H1 (cell line): Measurements from ENCODE around the gene SLX9. TPM values are rescaled to one million over a fixed set of nuclear protein-coding genes. Genes with fewer than 3 reads are reported as not detected.
A peak's percentile ranks its signal among the peaks of the same experiment; 100 is the strongest.

Source experiments
- CTCF ChIA-PET: fragments of 300-600 bp; sonication (Branson Sonifier 250); formaldehyde crosslinking; loops from one replicate; lab custom pipeline; 2021; ENCODE audit not compliant: partially characterized antibody; lab: Charles Lee
- POLR2A ChIA-PET: fragments of 300-600 bp; sonication (Branson Sonifier 250); formaldehyde crosslinking; loops from one replicate; lab custom pipeline; 2021; ENCODE audit warnings: inconsistent platforms; ENCODE audit not compliant: partially characterized antibody; lab: Charles Lee
- DNase-seq, 2 experiments: peaks; one replicate each; pipeline versions ENCODE4 v3.0.0 to v3.0.0-alpha.2; 2010 to 2022; ENCODE audit warnings: low spot score in 2 of 2, low read depth in 1 of 2, mixed read lengths in 1 of 2
- FAIRE-seq: peaks from 2 replicates; lab custom pipeline; 2011; peaks lifted over from hg19 to GRCh38; lab: Jason Lieb, UNC
- H2AFZ ChIP-seq: 2 replicates; pipeline ENCODE4 v1.8.1; 2012; ENCODE audit warnings: low read length, inconsistent platforms
- H2AK5ac ChIP-seq: 2 replicates; pipeline ENCODE4 v1.6.1; 2013; ENCODE audit warnings: low read depth, low read length
- H2BK120ac ChIP-seq: replicated peaks from 2 replicates; pipeline ENCODE3; 2013; ENCODE audit warnings: low read depth, low read length, inconsistent platforms
- H2BK12ac ChIP-seq: 2 replicates; pipeline ENCODE4 v1.6.1; 2013; ENCODE audit warnings: low read depth, low read length
- H2BK15ac ChIP-seq: 2 replicates; pipeline ENCODE4 v1.6.1; 2013; ENCODE audit warnings: low read length
- H2BK20ac ChIP-seq: 2 replicates; pipeline ENCODE4 v1.6.1; 2013; ENCODE audit warnings: low read length
- H2BK5ac ChIP-seq: 2 replicates; pipeline ENCODE4 v1.6.1; 2013; ENCODE audit warnings: low read depth, low read length
- H3K14ac ChIP-seq: 2 replicates; pipeline ENCODE4 v1.6.1; 2013; ENCODE audit warnings: inconsistent platforms; ENCODE audit not compliant: insufficient read length
- H3K18ac ChIP-seq: 2 replicates; pipeline ENCODE4 v1.6.1; 2013; ENCODE audit warnings: low read length; ENCODE audit errors: extremely low read depth
- H3K23ac ChIP-seq: 2 replicates; pipeline ENCODE4 v1.6.1; 2013; ENCODE audit warnings: inconsistent platforms; ENCODE audit not compliant: insufficient read length
- H3K23me2 ChIP-seq: 2 replicates; pipeline ENCODE4 v1.6.1; 2013; ENCODE audit warnings: low read depth, low read length
- H3K27ac ChIP-seq: 2 replicates; pipeline ENCODE4 v1.6.1; 2011; ENCODE audit warnings: low read depth, low read length, inconsistent platforms
- H3K27me3 ChIP-seq, 4 experiments: replicated peaks in 1 of 4; 1 replicate in 1 of 4; 2 replicates in 3 of 4; pipeline versions ENCODE4 v1.6.1 to v1.8.1; 2011 to 2013; ENCODE audit warnings: low read length in 3 of 4, mild to moderate bottlenecking in 3 of 4, inconsistent platforms in 2 of 4, mixed read lengths in 2 of 4, moderate library complexity in 1 of 4; ENCODE audit not compliant: control insufficient read depth in 3 of 4, insufficient read depth in 3 of 4; ENCODE audit errors: extremely low read depth in 1 of 4
- H3K36me3 ChIP-seq, 4 experiments: 2 replicates each; pipeline versions ENCODE4 v1.6.1 to v1.8.1; 2011 to 2013; ENCODE audit warnings: mild to moderate bottlenecking in 4 of 4, low read length in 3 of 4, moderate library complexity in 2 of 4, control low read depth in 1 of 4, inconsistent platforms in 1 of 4; ENCODE audit not compliant: insufficient read depth in 4 of 4, control insufficient read depth in 2 of 4
- H3K4ac ChIP-seq: replicated peaks from 2 replicates; pipeline ENCODE3; 2013; ENCODE audit warnings: low read length, low read depth, mixed read lengths, inconsistent platforms; ENCODE audit not compliant: insufficient read length
- H3K4me1 ChIP-seq, 4 experiments: replicated peaks in 1 of 4; 1 replicate in 1 of 4; 2 replicates in 3 of 4; pipeline versions ENCODE4 v1.6.1 to v1.8.1; 2011 to 2013; ENCODE audit warnings: low read length in 3 of 4, inconsistent platforms in 2 of 4, mixed read lengths in 1 of 4; ENCODE audit not compliant: insufficient read depth in 4 of 4, control insufficient read depth in 3 of 4
- H3K4me2 ChIP-seq, 2 experiments: 2 replicates each; pipeline versions ENCODE4 v1.6.1 to v1.8.1; 2011 to 2013; ENCODE audit warnings: low read depth in 2 of 2, low read length in 2 of 2, control low read depth in 1 of 2, inconsistent platforms in 1 of 2, mild to moderate bottlenecking in 1 of 2; ENCODE audit not compliant: insufficient read depth in 1 of 2
- H3K4me3 ChIP-seq, 4 experiments: fragments of 200-600, 300-600 bp in 1 of 4; sonication (generic), shearing (Covaris generic), sonication (Bioruptor Twin) in 1 of 4; 2 replicates each; pipeline versions ENCODE4 v1.5.1 to v1.8.1; 2011 to 2016; ENCODE audit warnings: low read length in 4 of 4, low read depth in 3 of 4, control low read depth in 2 of 4, inconsistent platforms in 2 of 4, mild to moderate bottlenecking in 2 of 4, mixed read lengths in 1 of 4, moderate library complexity in 1 of 4; ENCODE audit not compliant: insufficient read depth in 2 of 4; ENCODE audit errors: extremely low read depth in 1 of 4
- H3K56ac ChIP-seq: replicated peaks from 2 replicates; pipeline ENCODE3; 2013; ENCODE audit warnings: low read depth, mild to moderate bottlenecking, mixed read lengths, low read length, inconsistent platforms; ENCODE audit not compliant: insufficient read length
- H3K79me1 ChIP-seq: 2 replicates; pipeline ENCODE4 v1.6.1; 2013; ENCODE audit warnings: low read depth, low read length, control low read depth
- H3K79me2 ChIP-seq, 2 experiments: 2 replicates each; pipeline versions ENCODE4 v1.6.1 to v1.8.1; 2012 to 2013; ENCODE audit warnings: low read length in 2 of 2, mild to moderate bottlenecking in 2 of 2, inconsistent platforms in 1 of 2; ENCODE audit not compliant: insufficient read depth in 2 of 2, control insufficient read depth in 1 of 2
- H3K9ac ChIP-seq, 4 experiments: replicated peaks in 1 of 4; 1 replicate in 1 of 4; 2 replicates in 3 of 4; pipeline versions ENCODE4 v1.6.1 to v1.8.1; 2011 to 2013; ENCODE audit warnings: low read depth in 3 of 4, low read length in 3 of 4, control low read depth in 2 of 4, mild to moderate bottlenecking in 2 of 4, moderate library complexity in 2 of 4, inconsistent platforms in 1 of 4; ENCODE audit errors: extremely low read depth in 1 of 4
- H3K9me3 ChIP-seq, 2 experiments: 2 replicates each; pipeline versions ENCODE4 v1.6.1 to v1.8.1; 2012 to 2013; ENCODE audit warnings: mild to moderate bottlenecking in 2 of 2, moderate library complexity in 2 of 2, control low read depth in 1 of 2, inconsistent platforms in 1 of 2, low read depth in 1 of 2, low read length in 1 of 2, mixed read lengths in 1 of 2; ENCODE audit not compliant: insufficient read depth in 2 of 2
- H4K20me1 ChIP-seq, 2 experiments: replicated peaks in 1 of 2; 2 replicates each; pipeline versions ENCODE3 to v1.8.1; 2011 to 2013; ENCODE audit warnings: inconsistent platforms in 2 of 2, low read length in 2 of 2, mild to moderate bottlenecking in 1 of 2; ENCODE audit not compliant: insufficient read depth in 2 of 2, control insufficient read depth in 1 of 2
- H4K5ac ChIP-seq: 2 replicates; pipeline ENCODE4 v1.6.1; 2013; ENCODE audit warnings: low read length, low read depth, mixed read lengths, inconsistent platforms; ENCODE audit not compliant: insufficient read length
- H4K8ac ChIP-seq: 2 replicates; pipeline ENCODE4 v1.8.0; 2013; ENCODE audit warnings: mild to moderate bottlenecking, moderate library complexity, low read length, inconsistent platforms; ENCODE audit not compliant: insufficient read depth; ENCODE audit errors: extremely low read depth
- H4K91ac ChIP-seq: replicated peaks from 2 replicates; pipeline ENCODE3; 2013; ENCODE audit warnings: low read length, mixed read lengths, inconsistent platforms; ENCODE audit not compliant: insufficient read length
- BCL11A ChIP-seq, 2 experiments: IDR thresholded peaks; one replicate each; pipeline ENCODE4 v1.6.1; 2011; ENCODE audit warnings: low read depth in 2 of 2, low read length in 2 of 2, mild to moderate bottlenecking in 2 of 2
- CHD2 ChIP-seq: IDR thresholded peaks from 2 replicates; pipeline ENCODE4 v1.6.1; 2012; ENCODE audit warnings: low read length, improper control_type of control experiment
- CREB1 ChIP-seq: IDR thresholded peaks from 2 replicates; pipeline ENCODE4 v1.6.1; 2012; ENCODE audit warnings: inconsistent platforms
- EZH2 ChIP-seq: fragments of 200-600 bp; sonication (generic); IDR thresholded peaks from 2 replicates; pipeline ENCODE4 v1.7.1; 2012; ENCODE audit warnings: low read depth, mild to moderate bottlenecking, moderate library complexity, low read length, inconsistent platforms; ENCODE audit not compliant: severe bottlenecking
- HDAC2 ChIP-seq, 2 experiments: fragments of 300-600 bp in 1 of 2; sonication (generic) in 1 of 2; IDR thresholded peaks; 2 replicates each; pipeline ENCODE4 v1.6.1; 2011 to 2012; ENCODE audit warnings: low read depth in 2 of 2, low read length in 2 of 2, mild to moderate bottlenecking in 2 of 2, moderate library complexity in 2 of 2, borderline replicate concordance in 1 of 2, inconsistent platforms in 1 of 2
- POU5F1 ChIP-seq: IDR thresholded peaks from 2 replicates; pipeline ENCODE4 v1.6.1; 2011; ENCODE audit warnings: low read depth, mild to moderate bottlenecking, low read length, moderate library complexity
- RFX5 ChIP-seq: IDR thresholded peaks from 2 replicates; pipeline ENCODE4 v1.6.1; 2011; ENCODE audit warnings: low read depth, low read length, improper control_type of control experiment, borderline replicate concordance
- RNF2 ChIP-seq: fragments of 200-900, 300-1000 bp; sonication (generic); IDR thresholded peaks from 2 replicates; pipeline ENCODE4 v1.7.1; 2016; ENCODE audit warnings: borderline replicate concordance, low read depth, mild to moderate bottlenecking, antibody characterized with exemption, low read length; ENCODE audit not compliant: poor library complexity, severe bottlenecking; ENCODE audit errors: missing control alignments
- SUZ12 ChIP-seq: fragments of 200-600 bp; sonication (generic); IDR thresholded peaks from 2 replicates; pipeline ENCODE4 v1.6.1; 2012; ENCODE audit warnings: mild to moderate bottlenecking, inconsistent platforms, low read length, moderate library complexity, mixed read lengths
- YY1 ChIP-seq: IDR thresholded peaks from 2 replicates; pipeline ENCODE4 v1.6.1; 2011; ENCODE audit warnings: low read depth, mild to moderate bottlenecking, low read length
- WGBS, 2 experiments: shearing (Covaris generic) in 1 of 2; methylation state at CpG; one replicate each; pipeline versions ENCODE4 v1.1.6 to v1.1.7; 2013 to 2015; ENCODE audit warnings: low lambda C conversion rate in 2 of 2, mixed read lengths in 2 of 2, inconsistent platforms in 1 of 2, low coverage in 1 of 2, missing lambda C conversion rate in 1 of 2; ENCODE audit not compliant: insufficient replicate concordance in 2 of 2, insufficient coverage in 1 of 2, insufficient read length in 1 of 2; ENCODE audit errors: extremely low coverage in 1 of 2, missing lambda C conversion rate in 1 of 2; 5-methylcytosine and 5-hydroxymethylcytosine counted together
- polyA plus RNA-seq, 7 experiments: library from polyadenylated mRNA; depleted of rRNA in 3 of 7; stranded (reverse) in 5 of 7; unstranded in 2 of 7; fragments of >200 nt in 5 of 7; fragments of 200-250 nt in 2 of 7; gene quantifications; 1 replicate in 5 of 7; 2 replicates in 1 of 7; 4 replicates in 1 of 7; pipeline versions ENCODE4 v1.2.1 to v1.2.3, GENCODE V29; 2011 to 2013; ENCODE audit warnings: missing spikeins in 2 of 7, mixed read lengths in 2 of 7
- total RNA-seq: library from RNA; stranded (reverse); fragmentation: NEBNext Ultra II Directional; extraction: Animal tissue kit (Norgen Biotek cat#: 25700); gene quantifications from 2 replicates; pipeline ENCODE4 v1.2.1, GENCODE V29; 2021

Gene SLX9
- total and polyA plus RNA-seq, 2 of the 8 experiments (the other 6 are each of a cell fraction or from before 2014, with no cell fraction given), result 17.7 to 57.3 TPM

GRCh38 chr21:44920694-44921604 lies 18.9 kb upstream of the SLX9 start, which contains the start of gene ITGB2:
Gene ITGB2, minus strand, starts transcription at chr21:44920899. Its CDS starts 10,117 bp downstream, at chr21:44910782.
- DNase-seq, result no peak
- Histone ChIP-seq H3K23ac (peak within 1 kb of the TSS; percentile 56), H4K91ac (peak within 1 kb of the TSS; percentile 93), H3K79me2 (no peaks in the 10 kb centered on the region), H3K9me3 (no peaks in the 10 kb centered on the region), H2AK5ac (peak within 1 kb of the TSS; percentile 99), H3K9ac (peak within 1 kb of the TSS in 1 of 4 experiments; percentile 47; a peak in 1 of 7 replicates), H3K27ac (no peak within 1 kb of the TSS), H3K4me3 (peak within 1 kb of the TSS in 2 of 4 experiments; percentile 18 to 51; a peak in 4 of 8 replicates), H3K14ac (no peak within 1 kb of the TSS), H2AFZ (peak within 1 kb of the TSS; percentile 43; the same call in 1 of the 2 replicates), H3K18ac (no peak within 1 kb of the TSS; the same call in 1 of the 2 replicates), H2BK15ac (peak within 1 kb of the TSS; percentile 100), H2BK120ac (no peak within 1 kb of the TSS), H3K4ac (peak within 1 kb of the TSS; percentile 94), H3K4me1 (peaks cover 0 to 14% (median 10%) of the 10 kb centered on the region in 4 experiments; a peak in 6 of 7 replicates), H3K36me3 (no peaks in the 10 kb centered on the region), H3K23me2 (peaks cover 8% of the 10 kb centered on the region), H4K20me1 (peaks cover 0 to 5% of the 10 kb centered on the region in 2 experiments), H3K4me2 (peak within 1 kb of the TSS; percentile 56 to 78), H2BK12ac (peak within 1 kb of the TSS; percentile 100; the same call in 1 of the 2 replicates), H4K8ac (peak within 1 kb of the TSS; percentile 35; the same call in 1 of the 2 replicates), H3K56ac (no peak within 1 kb of the TSS), H4K5ac (no peak within 1 kb of the TSS), H2BK20ac (peak within 1 kb of the TSS; percentile 51), H2BK5ac (peak within 1 kb of the TSS; percentile 47; the same call in 1 of the 2 replicates), H3K27me3 (peaks cover 15 to 59% (median 52%) of the 10 kb centered on the region in 4 experiments), H3K79me1 (0 out of 2 replicates have a peak, but pooled peaks cover 3% of the 10 kb centered on the region)
- 69% methylated on average over 29 of the region's 29 CpGs; no CpG with 5 or more reads in 1 of the 2 experiments for WGBS, 2 experiments
- FAIRE-seq, result no peak
- ChIA-PET POLR2A (interaction anchor here (0.7 to 1.7 kb wide), 2 partner anchors 47 to 119 kb away, joined by 3 to 7 read pairs; partner anchors contain the start of genes PTTG1IP and UBE2G2), CTCF (interaction anchor here (0.6 kb wide), 2 partner anchors 211 to 637 kb away, joined by 3 read pairs; no protein-coding TSS in a partner anchor)
- TF ChIP-seq POU5F1 (no peak), RNF2 (peak; percentile 42), BCL11A (IDR thresholded peaks at IDR 0.05; ENCODE audit: low read depth in 2 of 2, low read length in 2 of 2) (no peak), EZH2 (peak; percentile 51), SUZ12 (peak; percentile 66), YY1 (no peak), HDAC2 (IDR thresholded peaks at IDR 0.05; ENCODE audit: borderline replicate concordance in 1 of 2, low read depth in 2 of 2, low read length in 2 of 2) (no peak), RFX5 (no peak), CREB1 (no peak), CHD2 (no peak)
